Gastroesophageal sphincter (tissue), 4 donors: Measurements from ENCODE around the gene ZNF292. TPM values are rescaled to one million over a fixed set of nuclear protein-coding genes. Genes with fewer than 3 reads are reported as not detected.
"Not testable (repeated sequence)": the region's sequence is repeated elsewhere in the genome, so short reads cannot be mapped to it uniquely, and the experiment has no call there.

ENCODE experiments used
- ATAC-seq: fragments of 150-250 bp; one replicate; pipeline ENCODE4 v1.9.1; 2016; ENCODE audit warnings: mild to moderate bottlenecking, moderate library complexity
- H3K27ac ChIP-seq, 4 donors: fragments of 200-600 bp; sonication (generic) in 3 of 4; 1 replicate in 3 of 4; 2 replicates in 1 of 4; pipeline ENCODE4 v1.5.1; 2016 to 2019
- H3K27me3 ChIP-seq: fragments of 200-600 bp; sonication (generic); one replicate; pipeline ENCODE4 v1.5.1; 2019
- H3K36me3 ChIP-seq, 2 donors: fragments of 200-600 bp; sonication (generic); one replicate each; pipeline ENCODE4 v1.5.1; 2019; ENCODE audit warnings: control low read depth in 1 of 2
- H3K4me1 ChIP-seq, 3 donors: fragments of 200-600 bp; sonication (generic); 1 replicate in 2 of 3; 2 replicates in 1 of 3; pipeline ENCODE4 v1.5.1; 2016 to 2019; ENCODE audit warnings: control low read depth in 2 of 3
- H3K4me3 ChIP-seq, 2 donors: fragments of 200-600 bp; sonication (generic); one replicate each; pipeline ENCODE4 v1.5.1; 2019; ENCODE audit warnings: mild to moderate bottlenecking in 1 of 2, moderate library complexity in 1 of 2
- H3K9me3 ChIP-seq, 3 donors: fragments of 200-600 bp; sonication (generic); one replicate each; pipeline ENCODE4 v1.5.1; 2017 to 2019; ENCODE audit warnings: control low read depth in 2 of 3
- EP300 ChIP-seq: sonication (generic); formaldehyde crosslinking; IDR thresholded peaks from one replicate; pipeline ENCODE4 v1.6.1; 2017; ENCODE audit warnings: antibody characterized with exemption, mild to moderate bottlenecking
- POLR2A ChIP-seq, 2 donors: fragments of 450-650 bp; IDR thresholded peaks; one replicate each; pipeline ENCODE4 v1.6.1; 2017; ENCODE audit warnings: antibody characterized with exemption in 2 of 2, mild to moderate bottlenecking in 2 of 2, moderate library complexity in 1 of 2
- POLR2AphosphoS5 ChIP-seq: sonication (generic); formaldehyde crosslinking; IDR thresholded peaks from one replicate; pipeline ENCODE4 v1.6.1; 2017; ENCODE audit warnings: antibody characterized with exemption
- WGBS, 2 donors: methylation state at CpG; one replicate each; pipeline ENCODE4 v1.1.5; 2018; ENCODE audit warnings: low coverage in 1 of 2; 5-methylcytosine and 5-hydroxymethylcytosine counted together
- total RNA-seq, 4 donors: library from RNA; depleted of rRNA; stranded (reverse); fragments of >200 nt; gene quantifications; one replicate each; pipeline ENCODE4 v1.1.0, GENCODE V29; 2016
- TF ChIP-seq, protein P1 (sequence below), 4 experiments: fragments of 200-600 bp in 2 of 4; fragments of 450-650 bp in 2 of 4; sonication (generic) in 1 of 4; IDR thresholded peaks; one replicate each; pipeline ENCODE4 v1.5.1; 2017 to 2019; ENCODE audit warnings: antibody characterized with exemption in 4 of 4, mild to moderate bottlenecking in 2 of 4, moderate library complexity in 2 of 4

ZNF292 gene
- total RNA-seq, 4 donors from 2014 or later = 23.9 to 82.3 (median 54.5) TPM

DNA sequence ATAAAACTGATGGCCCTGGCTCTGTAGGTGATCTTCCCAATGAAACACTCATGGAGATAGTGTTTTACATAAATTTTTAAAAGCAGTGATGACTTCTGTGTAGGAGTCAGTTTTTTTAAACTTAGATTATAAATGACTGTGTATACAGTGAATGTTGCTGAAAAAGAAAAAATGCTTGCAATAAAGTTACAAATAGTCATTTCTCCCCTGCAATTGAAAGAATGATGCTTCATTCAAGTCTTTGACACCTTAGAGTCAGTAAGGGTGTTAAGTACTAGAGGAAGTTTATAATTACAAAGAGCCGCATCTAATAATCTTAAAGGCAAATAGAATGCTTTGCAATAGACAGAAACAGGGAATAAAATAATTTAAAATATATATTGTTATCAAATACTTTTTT lies 27.6 kb downstream of the ZNF292 start:
- H3K4me1 ChIP-seq = peaks cover 0 to 44% (median 3%) of the 10 kb centered on the region in 3 donors
- TF ChIP-seq POLR2AphosphoS5 (no peak), EP300 (no peak), POLR2A (IDR thresholded peaks at IDR 0.05) (no peak)
- TF ChIP-seq, protein P1, sequence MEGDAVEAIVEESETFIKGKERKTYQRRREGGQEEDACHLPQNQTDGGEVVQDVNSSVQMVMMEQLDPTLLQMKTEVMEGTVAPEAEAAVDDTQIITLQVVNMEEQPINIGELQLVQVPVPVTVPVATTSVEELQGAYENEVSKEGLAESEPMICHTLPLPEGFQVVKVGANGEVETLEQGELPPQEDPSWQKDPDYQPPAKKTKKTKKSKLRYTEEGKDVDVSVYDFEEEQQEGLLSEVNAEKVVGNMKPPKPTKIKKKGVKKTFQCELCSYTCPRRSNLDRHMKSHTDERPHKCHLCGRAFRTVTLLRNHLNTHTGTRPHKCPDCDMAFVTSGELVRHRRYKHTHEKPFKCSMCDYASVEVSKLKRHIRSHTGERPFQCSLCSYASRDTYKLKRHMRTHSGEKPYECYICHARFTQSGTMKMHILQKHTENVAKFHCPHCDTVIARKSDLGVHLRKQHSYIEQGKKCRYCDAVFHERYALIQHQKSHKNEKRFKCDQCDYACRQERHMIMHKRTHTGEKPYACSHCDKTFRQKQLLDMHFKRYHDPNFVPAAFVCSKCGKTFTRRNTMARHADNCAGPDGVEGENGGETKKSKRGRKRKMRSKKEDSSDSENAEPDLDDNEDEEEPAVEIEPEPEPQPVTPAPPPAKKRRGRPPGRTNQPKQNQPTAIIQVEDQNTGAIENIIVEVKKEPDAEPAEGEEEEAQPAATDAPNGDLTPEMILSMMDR (IDR thresholded peaks at IDR 0.05) = no peak
- no peak overlapping the region for H3K4me3 ChIP-seq
- peaks cover 0 to 19% of the 10 kb centered on the region in 2 donors for H3K36me3 ChIP-seq
- ATAC-seq = no peak
- H3K9me3 ChIP-seq = no peaks in the 10 kb centered on the region
- no peak overlapping the region for H3K27ac ChIP-seq
- H3K27me3 ChIP-seq = no peaks in the 10 kb centered on the region
- WGBS, 2 donors = 84 to 88% methylated on average over 1 of the region's 1 CpG

DNA sequence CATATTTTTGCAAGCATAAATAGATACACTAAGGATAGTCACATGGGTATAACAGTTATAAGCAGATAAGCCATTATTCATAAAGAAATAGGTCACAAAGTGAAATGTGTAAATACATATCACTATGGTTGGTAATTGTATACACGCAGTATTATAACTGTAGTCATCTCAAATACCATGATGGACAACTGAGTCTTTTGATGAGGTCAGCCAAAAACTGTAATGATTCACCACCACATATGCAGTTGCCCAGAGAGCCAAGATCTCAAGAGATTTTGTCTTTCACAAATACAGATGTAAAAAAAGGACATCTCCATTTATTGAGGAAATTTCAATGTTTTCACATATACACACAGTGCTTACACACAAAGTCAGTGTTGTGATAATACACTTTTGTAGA lies 28.3 kb downstream of the ZNF292 start:
- Histone ChIP-seq H3K27me3 (no peaks in the 10 kb centered on the region), H3K4me3 (no peak overlapping the region), H3K27ac (no peak overlapping the region), H3K9me3 (no peaks in the 10 kb centered on the region), H3K36me3 (peaks cover 0 to 19% of the 10 kb centered on the region in 2 donors), H3K4me1 (peaks cover 0 to 46% (median 3%) of the 10 kb centered on the region in 3 donors)
- ATAC-seq = no peak
- 83% methylated on average over 1 of the region's 1 CpG; no CpG with 5 or more reads in 1 of the 2 donors for WGBS, 2 donors
- TF ChIP-seq EP300 = no peak
- no peak for TF ChIP-seq POLR2A (IDR thresholded peaks at IDR 0.05)
- TF ChIP-seq, protein P1 (IDR thresholded peaks at IDR 0.05) = no peak
- TF ChIP-seq POLR2AphosphoS5 = no peak

DNA sequence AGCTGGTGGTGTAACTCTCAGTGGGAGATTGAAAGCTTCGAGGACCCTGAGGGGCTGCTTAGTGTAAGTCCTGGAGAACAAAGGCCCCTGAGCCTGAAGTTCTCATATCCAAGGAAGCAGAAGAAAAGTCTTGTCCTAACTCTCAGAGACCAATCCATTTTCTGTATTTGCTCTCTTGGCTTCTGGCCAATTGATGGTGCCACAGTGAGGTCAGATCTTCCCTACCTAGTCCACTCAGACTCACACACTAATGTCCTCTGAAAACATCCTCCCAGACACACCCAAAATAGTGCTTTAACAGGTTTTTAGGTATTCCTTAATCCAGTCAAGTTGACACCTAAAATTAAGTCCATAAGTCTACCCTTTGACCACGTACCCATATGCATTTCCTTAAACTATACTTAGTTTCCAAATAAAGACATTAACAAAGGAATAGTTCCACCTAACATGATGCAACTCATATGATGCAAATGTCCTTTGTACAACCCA lies 29.4 kb downstream of the ZNF292 start:
- TF ChIP-seq EP300 (no peak), POLR2AphosphoS5 (no peak), POLR2A (IDR thresholded peaks at IDR 0.05) (no peak)
- TF ChIP-seq, protein P1 (IDR thresholded peaks at IDR 0.05) = no peak
- ATAC-seq = no peak
- 87 to 100% methylated on average over 1 to 2 of the region's 2 CpGs for WGBS, 2 donors

DNA sequence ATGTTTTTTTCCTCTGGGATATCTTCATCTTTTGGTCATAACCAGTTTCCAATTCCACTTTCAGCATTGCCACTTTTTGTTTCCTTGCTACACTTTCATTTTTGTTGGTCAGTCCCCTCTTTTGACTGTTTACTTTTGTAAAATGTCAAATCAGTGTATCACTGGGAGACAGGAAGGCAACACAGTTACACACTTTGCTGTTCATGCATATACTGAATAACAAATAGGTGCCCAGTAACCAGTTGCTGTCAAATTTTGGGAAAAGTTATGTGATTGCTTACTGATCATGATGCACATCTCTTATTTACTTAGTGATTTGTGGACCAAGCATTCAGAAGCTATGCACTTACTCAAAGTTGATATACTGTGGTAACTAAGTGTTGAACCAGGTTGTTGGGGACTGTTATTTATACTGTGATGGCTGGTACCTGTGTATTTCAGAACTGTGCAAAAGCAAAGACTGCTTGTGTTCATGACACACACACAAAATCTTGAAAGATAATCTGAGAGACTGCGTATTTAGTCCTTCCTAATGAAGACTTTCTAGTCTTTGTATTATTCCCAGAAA lies 41.0 kb downstream of the ZNF292 start:
- whole genome bisulfite sequencing, 2 donors = 59 to 78% methylated on average over 1 of the region's 1 CpG
- Histone ChIP-seq H3K4me1 (peaks cover 0 to 27% (median 0%) of the 10 kb centered on the region in 3 donors), H3K27ac (no peak overlapping the region), H3K27me3 (no peaks in the 10 kb centered on the region), H3K36me3 (no peaks in the 10 kb centered on the region), H3K9me3 (no peaks in the 10 kb centered on the region), H3K4me3 (no peak overlapping the region)
- TF ChIP-seq POLR2A (IDR thresholded peaks at IDR 0.05) = no peak
- no peak for TF ChIP-seq POLR2AphosphoS5
- ATAC-seq = no peak

More for the DNA sequence above, 29.4 kb downstream of the ZNF292 start:
- Histone ChIP-seq H3K27me3 (no peaks in the 10 kb centered on the region), H3K27ac (no peak overlapping the region), H3K4me3 (no peak overlapping the region), H3K9me3 (no peaks in the 10 kb centered on the region), H3K4me1 (peaks cover 0 to 35% (median 3%) of the 10 kb centered on the region in 3 donors), H3K36me3 (peaks cover 0 to 19% of the 10 kb centered on the region in 2 donors)

DNA sequence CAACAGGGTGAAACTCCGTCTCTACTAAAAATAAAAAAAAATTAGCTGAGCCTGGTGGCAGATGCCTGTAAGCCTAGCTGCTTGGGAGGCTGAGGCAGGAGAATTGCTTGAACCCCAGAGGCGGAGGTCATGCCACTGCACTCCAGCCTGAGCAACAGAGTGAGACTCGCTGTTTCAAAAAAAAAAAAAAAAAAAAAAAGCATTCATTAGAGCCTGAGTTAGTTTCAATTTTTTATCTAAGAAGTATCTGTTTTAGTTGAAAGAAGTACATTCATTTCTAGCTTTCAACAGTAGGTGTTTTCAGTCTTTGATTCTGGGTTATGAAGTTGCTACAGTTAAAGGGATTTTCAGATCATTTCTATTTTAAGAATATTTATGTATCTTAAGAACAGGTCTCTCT lies 42.2 kb downstream of the ZNF292 start:
- WGBS, 2 donors = 80 to 100% methylated on average over 1 of the region's 3 CpGs
- H3K27ac ChIP-seq = no peak overlapping the region
- H3K4me3 ChIP-seq = no peak overlapping the region
- H3K4me1 ChIP-seq = peaks cover 0 to 27% (median 0%) of the 10 kb centered on the region in 3 donors
- H3K27me3 ChIP-seq = no peaks in the 10 kb centered on the region
- TF ChIP-seq, protein P1 (IDR thresholded peaks at IDR 0.05) = no peak
- TF ChIP-seq EP300 = no peak
- H3K9me3 ChIP-seq = no peaks in the 10 kb centered on the region
- no peaks in the 10 kb centered on the region for H3K36me3 ChIP-seq
- no peak for ATAC-seq

DNA sequence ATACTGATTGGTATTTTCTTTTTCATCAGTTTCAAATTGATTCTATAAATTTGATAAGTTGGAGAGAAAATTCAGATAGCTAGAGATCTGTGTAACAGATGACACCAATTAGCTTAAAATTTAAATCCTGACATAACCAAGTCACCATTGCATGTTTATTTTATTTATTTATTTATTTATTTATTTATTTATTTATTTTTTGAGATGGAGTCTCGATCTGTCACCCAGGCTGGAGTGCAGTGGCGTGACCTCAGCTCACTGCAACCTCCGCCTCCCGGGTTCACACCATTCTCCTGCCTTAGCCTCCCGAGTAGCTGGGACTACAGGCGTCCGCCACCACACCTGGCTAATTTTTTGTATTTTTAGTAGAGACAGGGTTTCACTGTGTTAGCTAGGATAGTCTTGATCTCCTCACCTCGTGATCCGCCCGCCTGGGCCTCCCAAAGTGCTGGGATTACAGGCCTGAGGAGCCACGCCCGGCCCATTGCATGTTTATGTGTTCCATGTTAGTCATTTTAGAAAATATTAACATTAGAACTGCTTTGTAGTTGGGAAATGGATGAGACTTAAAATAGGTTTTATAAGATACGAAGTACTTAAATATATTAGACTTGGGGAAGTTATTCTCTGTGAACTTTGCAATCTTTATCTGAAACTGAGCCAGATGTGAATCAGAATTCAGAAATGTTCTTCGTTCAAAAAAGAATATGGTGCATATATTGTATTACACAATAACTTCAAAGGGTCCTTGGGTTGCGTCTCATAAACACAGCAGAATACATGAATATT lies 42.9 kb downstream of the ZNF292 start:
- H3K27me3 ChIP-seq, H3K4me3 ChIP-seq, H3K27ac ChIP-seq, H3K36me3 ChIP-seq, ATAC-seq, H3K9me3 ChIP-seq: not testable (repeated sequence)
- peaks cover 0 to 27% (median 0%) of the 10 kb centered on the region in 3 donors for H3K4me1 ChIP-seq
- WGBS, 2 donors = 91 to 96% methylated on average over 11 to 12 of the region's 15 CpGs
